Prostate gland (tissue), 2 donors: Measurements from ENCODE around the gene CD180.

Experiments
- CTCF ChIP-seq, 4 experiments: fragments of 200-600 bp in 2 of 4; fragments of 450-650 bp in 2 of 4; sonication (generic) in 2 of 4; IDR thresholded peaks; 1 replicate in 3 of 4; 2 replicates in 1 of 4; pipeline ENCODE4 v1.5.1; 2016 to 2019; ENCODE audit warnings: antibody characterized with exemption in 4 of 4, mild to moderate bottlenecking in 2 of 4, moderate library complexity in 2 of 4
- POLR2A ChIP-seq: fragments of 450-650 bp; IDR thresholded peaks from one replicate; pipeline ENCODE4 v1.6.1; 2016; ENCODE audit warnings: antibody characterized with exemption, mild to moderate bottlenecking
- POLR2AphosphoS5 ChIP-seq: sonication (generic); formaldehyde crosslinking; IDR thresholded peaks from one replicate; pipeline ENCODE4 v1.6.1; 2017; ENCODE audit warnings: antibody characterized with exemption

- TF ChIP-seq CTCF (IDR thresholded peaks at IDR 0.05) (peak in 1 of 4 experiments; percentile 14), POLR2A (no peak), POLR2AphosphoS5 (peak; percentile 42)
These were observed 10.3 kb upstream of the CD180 start for GRCh38 chr5:67206929-67207328.
